KMS-11 (cell line): ENCODE data around the gene UGT1A10.

Experiments
- H2AFZ ChIP-seq: fragments of 200-600 bp; sonication (generic); 2 replicates; pipeline ENCODE4 v1.6.1; 2016; ENCODE audit warnings: antibody characterized with exemption, mixed run types, low read depth
- H3K27ac ChIP-seq: fragments of 200-600 bp; sonication (generic); 2 replicates; pipeline ENCODE4 v1.6.1; 2016; ENCODE audit warnings: mild to moderate bottlenecking, mixed run types
- H3K27me3 ChIP-seq: fragments of 200-600 bp; sonication (generic); 2 replicates; pipeline ENCODE4 v1.6.1; 2017; ENCODE audit warnings: mild to moderate bottlenecking, low read depth, mixed run types, moderate library complexity; ENCODE audit not compliant: insufficient read depth
- H3K36me3 ChIP-seq: fragments of 200-600 bp; sonication (generic); 2 replicates; pipeline ENCODE4 v1.6.1; 2017; ENCODE audit warnings: mild to moderate bottlenecking, mixed run types; ENCODE audit not compliant: insufficient read depth
- H3K4me1 ChIP-seq: fragments of 200-600 bp; sonication (generic); 2 replicates; pipeline ENCODE4 v1.6.1; 2016; ENCODE audit warnings: mild to moderate bottlenecking, low read depth, mixed run types; ENCODE audit not compliant: poor library complexity, severe bottlenecking
- H3K4me2 ChIP-seq: fragments of 200-600 bp; sonication (generic); 2 replicates; pipeline ENCODE4 v1.7.0; 2016; ENCODE audit warnings: mild to moderate bottlenecking, mixed run types
- H3K4me3 ChIP-seq: fragments of 200-600 bp; sonication (generic); IDR thresholded peaks from 2 replicates; pipeline ENCODE4 v1.6.1; 2017; ENCODE audit warnings: low read depth, low read length, mixed read lengths; ENCODE audit not compliant: insufficient read depth
- H3K79me2 ChIP-seq: fragments of 200-600 bp; sonication (generic); 2 replicates; pipeline ENCODE4 v1.6.1; 2016; ENCODE audit warnings: low read depth, mixed run types; ENCODE audit not compliant: insufficient read depth
- H3K9ac ChIP-seq: fragments of 200-600 bp; sonication (generic); 2 replicates; pipeline ENCODE4 v1.6.1; 2016; ENCODE audit warnings: mild to moderate bottlenecking, mixed run types
- H4K20me1 ChIP-seq: fragments of 200-600 bp; sonication (generic); 2 replicates; pipeline ENCODE4 v1.6.1; 2016; ENCODE audit warnings: mild to moderate bottlenecking, mixed run types; ENCODE audit not compliant: insufficient read depth
- TF ChIP-seq, protein P1 (sequence below): fragments of 200-600 bp; sonication (generic); conservative IDR thresholded peaks from 2 replicates; pipeline ENCODE4 v1.6.1; 2017; ENCODE audit warnings: low read depth, mild to moderate bottlenecking, antibody characterized with exemption, low read length, moderate library complexity, mixed read lengths

UGT1A10 gene

DNA sequence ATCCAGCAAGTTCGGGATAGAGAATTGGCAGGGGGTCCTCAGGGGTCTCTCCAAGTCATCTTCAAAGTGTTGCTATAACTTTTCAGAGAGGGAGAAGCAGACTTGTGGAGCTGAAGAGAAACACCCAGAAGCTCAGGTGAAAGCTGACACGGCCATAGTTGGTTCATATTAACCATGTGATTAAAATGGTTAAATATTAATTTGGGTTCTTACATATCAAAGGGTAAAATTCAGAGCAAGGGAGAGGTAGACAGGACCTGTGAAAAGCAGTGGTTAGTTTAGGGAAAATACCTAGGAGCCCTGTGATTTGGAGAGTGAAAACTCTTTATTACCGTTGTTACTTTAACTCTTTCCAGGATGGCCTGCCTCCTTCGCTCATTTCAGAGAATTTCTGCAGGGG, 56.4 kb downstream of the UGT1A10 start, which contains the start of gene UGT1A6:
UGT1A6 (plus strand) TSS at position 243 of the 400 bp plus-strand sequence; CDS start at position 358, 115 bp downstream.
- H2AFZ ChIP-seq, result no peak within 1 kb of the TSS
- TF ChIP-seq, protein P1, sequence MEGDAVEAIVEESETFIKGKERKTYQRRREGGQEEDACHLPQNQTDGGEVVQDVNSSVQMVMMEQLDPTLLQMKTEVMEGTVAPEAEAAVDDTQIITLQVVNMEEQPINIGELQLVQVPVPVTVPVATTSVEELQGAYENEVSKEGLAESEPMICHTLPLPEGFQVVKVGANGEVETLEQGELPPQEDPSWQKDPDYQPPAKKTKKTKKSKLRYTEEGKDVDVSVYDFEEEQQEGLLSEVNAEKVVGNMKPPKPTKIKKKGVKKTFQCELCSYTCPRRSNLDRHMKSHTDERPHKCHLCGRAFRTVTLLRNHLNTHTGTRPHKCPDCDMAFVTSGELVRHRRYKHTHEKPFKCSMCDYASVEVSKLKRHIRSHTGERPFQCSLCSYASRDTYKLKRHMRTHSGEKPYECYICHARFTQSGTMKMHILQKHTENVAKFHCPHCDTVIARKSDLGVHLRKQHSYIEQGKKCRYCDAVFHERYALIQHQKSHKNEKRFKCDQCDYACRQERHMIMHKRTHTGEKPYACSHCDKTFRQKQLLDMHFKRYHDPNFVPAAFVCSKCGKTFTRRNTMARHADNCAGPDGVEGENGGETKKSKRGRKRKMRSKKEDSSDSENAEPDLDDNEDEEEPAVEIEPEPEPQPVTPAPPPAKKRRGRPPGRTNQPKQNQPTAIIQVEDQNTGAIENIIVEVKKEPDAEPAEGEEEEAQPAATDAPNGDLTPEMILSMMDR, result no peak
- no peak within 1 kb of the TSS for H3K4me2 ChIP-seq
- H3K27ac ChIP-seq, result no peak within 1 kb of the TSS
- no peaks in the 10 kb centered on the region; the same call in 1 of the 2 replicates for H3K36me3 ChIP-seq
- no peaks in the 10 kb centered on the region for H3K79me2 ChIP-seq
- H3K4me1 ChIP-seq, result no peaks in the 10 kb centered on the region
- no peaks in the 10 kb centered on the region for H3K27me3 ChIP-seq
- H3K9ac ChIP-seq, result no peak within 1 kb of the TSS
- no peaks in the 10 kb centered on the region for H4K20me1 ChIP-seq
- H3K4me3 ChIP-seq, result no peak within 1 kb of the TSS

DNA sequence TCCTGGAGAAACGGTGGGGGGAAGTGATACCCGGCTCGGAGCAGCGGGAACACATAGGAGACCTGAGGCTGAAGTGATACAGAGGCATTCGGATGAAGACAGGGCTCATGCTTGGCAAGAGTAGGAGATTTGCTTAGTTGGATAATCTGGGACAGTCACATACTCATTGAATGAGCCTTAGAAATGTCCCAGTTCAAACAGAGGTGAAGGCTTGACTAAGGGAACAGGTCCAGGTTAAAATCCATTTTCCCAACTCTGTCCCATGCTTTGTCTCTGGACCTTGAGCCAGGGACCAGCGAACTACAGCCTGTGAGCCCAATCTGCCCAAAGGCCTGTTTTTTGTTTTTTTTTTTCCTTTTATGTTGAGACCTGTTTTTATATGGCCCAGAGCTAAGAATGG, 57.7 kb downstream of the UGT1A10 start:
- H2AFZ ChIP-seq, result no peak overlapping the region
- H4K20me1 ChIP-seq, result no peaks in the 10 kb centered on the region
- H3K27ac ChIP-seq, result no peak overlapping the region
- H3K4me1 ChIP-seq, result no peaks in the 10 kb centered on the region
- no peak overlapping the region for H3K9ac ChIP-seq
- TF ChIP-seq, protein P1, result no peak
- H3K27me3 ChIP-seq, result no peaks in the 10 kb centered on the region
- no peaks in the 10 kb centered on the region; the same call in 1 of the 2 replicates for H3K36me3 ChIP-seq
- no peak overlapping the region for H3K4me3 ChIP-seq
- H3K4me2 ChIP-seq, result no peak overlapping the region
- no peaks in the 10 kb centered on the region for H3K79me2 ChIP-seq

DNA sequence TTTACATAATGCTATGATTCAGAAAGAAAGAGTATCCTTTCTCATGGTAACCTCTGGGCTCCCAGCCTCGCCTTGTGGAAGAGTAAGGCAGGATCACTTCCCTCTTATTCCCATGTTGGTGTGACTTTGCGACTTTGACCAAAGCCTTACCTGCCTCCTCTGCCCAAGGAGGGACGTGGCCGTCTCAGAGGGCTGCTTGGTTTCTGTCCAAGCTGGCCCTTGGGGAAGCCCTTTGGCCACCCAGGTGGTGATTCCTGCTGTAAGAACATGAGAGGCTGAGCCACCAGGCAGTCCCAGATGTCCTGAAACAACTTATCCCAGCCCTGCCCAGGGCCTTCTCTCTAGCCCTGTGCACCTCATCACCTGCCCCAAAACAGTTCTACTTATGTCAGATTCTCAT, 62.5 kb downstream of the UGT1A10 start:
- Histone ChIP-seq H3K4me3 (no peak overlapping the region), H3K4me1 (no peaks in the 10 kb centered on the region), H2AFZ (no peak overlapping the region), H3K79me2 (no peaks in the 10 kb centered on the region), H3K36me3 (no peaks in the 10 kb centered on the region; the same call in 1 of the 2 replicates), H3K27me3 (no peaks in the 10 kb centered on the region), H3K27ac (no peak overlapping the region), H3K9ac (no peak overlapping the region), H4K20me1 (no peaks in the 10 kb centered on the region), H3K4me2 (no peak overlapping the region)
- TF ChIP-seq, protein P1, result no peak

DNA sequence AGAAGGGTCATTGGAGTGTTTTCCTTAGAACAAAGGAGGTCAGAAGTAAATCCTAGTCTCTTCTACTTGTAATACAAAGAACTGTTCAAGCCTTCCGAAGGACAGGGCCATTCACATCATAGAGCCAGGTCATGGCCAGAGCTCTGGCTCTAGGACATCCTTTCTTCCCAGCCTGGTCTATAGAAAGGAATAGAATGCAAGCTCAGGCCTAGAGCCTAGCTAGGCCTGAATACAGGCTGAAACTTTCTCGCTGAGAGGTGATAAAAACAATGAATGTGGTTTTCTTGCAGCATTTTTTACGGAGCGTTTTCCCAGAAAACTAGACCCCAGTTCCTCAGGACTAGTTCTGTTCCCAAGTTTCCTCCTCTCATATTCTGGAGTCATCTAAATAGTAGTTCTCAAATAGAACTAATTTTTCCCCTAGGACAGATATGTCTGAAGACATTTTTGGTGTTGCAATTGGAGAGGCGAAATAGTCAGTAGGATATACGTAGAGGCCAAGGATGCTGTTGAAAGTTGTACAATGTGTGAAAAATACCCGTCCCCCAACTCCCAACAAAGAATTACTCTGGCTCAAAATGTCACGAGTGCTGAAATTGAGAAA, 63.3 kb downstream of the UGT1A10 start:
- H3K4me2 ChIP-seq, result no peak overlapping the region
- H3K27me3 ChIP-seq, result no peaks in the 10 kb centered on the region
- no peaks in the 10 kb centered on the region for H4K20me1 ChIP-seq
- no peaks in the 10 kb centered on the region for H3K4me1 ChIP-seq
- TF ChIP-seq, protein P1, result no peak
- H2AFZ ChIP-seq, result no peak overlapping the region
- no peaks in the 10 kb centered on the region; the same call in 1 of the 2 replicates for H3K36me3 ChIP-seq
- H3K4me3 ChIP-seq, result no peak overlapping the region
- no peak overlapping the region for H3K9ac ChIP-seq
- no peak overlapping the region for H3K27ac ChIP-seq
- no peaks in the 10 kb centered on the region for H3K79me2 ChIP-seq
